Renal cortical epithelial cell (primary cell): Measurements from ENCODE around the gene SLC25A47. TPM values are rescaled to one million over a fixed set of nuclear protein-coding genes. Genes with fewer than 3 reads are reported as not detected.
"Not testable (repeated sequence)": the region's sequence is repeated elsewhere in the genome, so short reads cannot be mapped to it uniquely, and the experiment has no call there.

Experiments
- DNase-seq: peaks from one replicate; pipeline ENCODE4 v3.0.0-alpha.2; 2011; ENCODE audit warnings: low read depth
- total RNA-seq: library from RNA; depleted of rRNA; stranded (reverse); fragments of >200 nt; gene quantifications from 2 replicates; pipeline ENCODE4 v1.2.3, GENCODE V29; 2014

Gene SLC25A47
- total RNA-seq, 1 donor from 2014 or later: not detected

- DNase-seq: no peak
These were observed 17.6 kb upstream of the SLC25A47 start for GRCh38 chr14:100305324-100306100.

GRCh38 chr14:100306101-100306997 is 16.8 kb upstream of the SLC25A47 start, which contains the start of gene SLC25A29:
SLC25A29 (minus strand) TSS chr14:100306444; CDS start chr14:100306232, 212 bp downstream.
- DNase-seq: peak; percentile 30

GRCh38 chr14:100306998-100307765 is 16.0 kb upstream of the SLC25A47 start:
- no peak for DNase-seq

GRCh38 chr14:100307766-100308426 is 15.2 kb upstream of the SLC25A47 start:
- peak; percentile 18 for DNase-seq

- DNase-seq: not testable (repeated sequence)
These were observed 14.7 kb upstream of the SLC25A47 start for GRCh38 chr14:100308427-100308792.

- DNase-seq: no peak
These were observed 14.0 kb upstream of the SLC25A47 start for GRCh38 chr14:100309028-100309737.

- not testable (repeated sequence) for DNase-seq
These were observed 10.8 kb upstream of the SLC25A47 start for GRCh38 chr14:100312110-100312876.

GRCh38 chr14:100312877-100313400 is 10.2 kb upstream of the SLC25A47 start:
- DNase-seq: no peak

- no peak for DNase-seq
These were observed 9.5 kb upstream of the SLC25A47 start for GRCh38 chr14:100313464-100314230.

- no peak for DNase-seq
These were observed 8.4 kb upstream of the SLC25A47 start for GRCh38 chr14:100314724-100315123.

GRCh38 chr14:100317389-100317788 is 5.8 kb upstream of the SLC25A47 start:
- no peak for DNase-seq

- DNase-seq: no peak
These were observed 5.0 kb upstream of the SLC25A47 start for GRCh38 chr14:100317912-100318808.

- DNase-seq: no peak
These were observed 2.8 kb upstream of the SLC25A47 start for GRCh38 chr14:100320157-100320856.

GRCh38 chr14:100321473-100322137 is 1.5 kb upstream of the SLC25A47 start:
- DNase-seq: no peak

- no peak for DNase-seq
These were observed 791 bp upstream of the SLC25A47 start for GRCh38 chr14:100322138-100322957.

- no peak for DNase-seq
These were observed 786 bp downstream of the SLC25A47 start for GRCh38 chr14:100323942-100324307.
